HG03460 (cell line): ENCODE results near the gene ZBTB18.

ENCODE experiments used
- ATAC-seq: cut with Tn5 transposase; IDR thresholded peaks from one replicate; pipeline ENCODE4 v1.9.1; 2021; ENCODE audit not compliant: unreplicated experiment

The ZBTB18 gene

DNA sequence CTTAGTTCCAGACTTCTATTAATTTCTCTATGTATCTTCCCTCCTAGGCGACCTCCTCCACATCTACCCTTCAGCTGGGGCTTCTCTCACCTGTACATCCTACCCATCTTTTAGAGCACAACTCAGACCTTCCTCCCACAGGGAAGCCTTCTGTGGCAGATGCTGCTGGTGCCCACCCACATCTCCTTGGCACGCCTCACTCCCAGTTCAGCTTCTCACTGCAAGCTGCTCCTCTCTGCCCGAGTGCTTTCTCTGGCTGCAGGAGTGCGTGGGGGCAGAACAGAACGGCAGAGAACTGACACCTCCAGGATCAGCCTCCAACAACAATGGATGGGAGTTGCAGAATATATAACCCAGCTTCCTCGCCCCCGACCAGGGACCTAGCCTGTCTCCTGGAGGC is 36.5 kb downstream of the ZBTB18 start:
- ATAC-seq = no peak

DNA sequence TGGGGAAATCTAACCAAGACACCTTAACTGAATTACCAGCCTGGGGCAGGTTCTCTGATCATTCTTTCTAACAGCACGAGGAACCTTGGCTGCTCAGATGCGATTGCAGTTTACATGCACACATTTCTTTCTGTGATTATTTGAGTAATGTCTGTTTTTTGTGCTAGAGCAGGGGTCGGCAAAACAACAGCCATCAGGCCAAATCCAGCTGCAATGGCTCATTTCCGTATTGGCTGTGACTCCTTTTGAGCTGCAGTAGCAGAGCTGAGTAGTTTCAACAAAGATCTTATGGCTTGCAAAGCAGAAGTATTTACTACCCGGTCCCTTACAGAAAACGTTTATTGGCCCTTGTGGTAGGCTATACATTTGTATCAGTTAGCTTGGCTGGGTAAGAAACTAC is 37.1 kb downstream of the ZBTB18 start:
- ATAC-seq = no peak

DNA sequence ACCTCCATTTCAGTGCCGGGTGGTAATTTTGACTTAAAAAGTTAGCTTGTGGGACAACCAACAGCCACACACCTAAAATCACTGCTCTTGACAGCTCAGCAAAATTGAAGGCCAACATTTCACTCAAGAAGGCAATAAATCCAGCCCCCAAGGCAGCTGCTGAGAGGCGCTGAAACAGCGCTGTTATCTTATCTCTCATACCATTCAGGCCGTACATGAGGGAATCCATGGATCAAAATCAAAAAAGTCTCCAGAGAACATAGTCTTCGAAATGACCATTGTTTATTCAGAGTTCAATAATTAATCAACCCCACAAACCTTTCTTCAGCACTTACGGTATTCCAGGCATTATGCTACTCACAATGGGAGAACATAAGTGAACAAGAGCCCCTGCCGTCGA is 38.5 kb downstream of the ZBTB18 start:
- no peak for ATAC-seq

DNA sequence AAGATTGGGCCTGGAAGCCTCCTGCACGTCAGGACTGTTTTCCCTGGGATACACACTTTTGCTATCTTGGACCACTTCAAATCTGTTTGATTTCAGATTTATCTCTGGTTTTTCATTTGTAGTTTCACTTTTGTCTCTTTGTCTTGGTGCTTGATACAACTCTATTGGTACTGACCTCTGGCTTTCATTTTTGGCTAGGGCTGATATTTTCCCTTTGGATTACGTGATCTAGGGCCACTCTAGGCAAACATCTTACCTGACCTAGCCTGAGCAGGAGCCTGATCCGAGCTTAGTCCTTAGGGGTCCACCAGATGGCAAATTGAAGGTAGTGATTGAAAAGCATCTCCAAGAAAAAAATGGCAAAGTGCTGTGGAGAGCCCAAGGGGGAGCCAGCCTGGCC is 39.6 kb downstream of the ZBTB18 start:
- no peak for ATAC-seq

DNA sequence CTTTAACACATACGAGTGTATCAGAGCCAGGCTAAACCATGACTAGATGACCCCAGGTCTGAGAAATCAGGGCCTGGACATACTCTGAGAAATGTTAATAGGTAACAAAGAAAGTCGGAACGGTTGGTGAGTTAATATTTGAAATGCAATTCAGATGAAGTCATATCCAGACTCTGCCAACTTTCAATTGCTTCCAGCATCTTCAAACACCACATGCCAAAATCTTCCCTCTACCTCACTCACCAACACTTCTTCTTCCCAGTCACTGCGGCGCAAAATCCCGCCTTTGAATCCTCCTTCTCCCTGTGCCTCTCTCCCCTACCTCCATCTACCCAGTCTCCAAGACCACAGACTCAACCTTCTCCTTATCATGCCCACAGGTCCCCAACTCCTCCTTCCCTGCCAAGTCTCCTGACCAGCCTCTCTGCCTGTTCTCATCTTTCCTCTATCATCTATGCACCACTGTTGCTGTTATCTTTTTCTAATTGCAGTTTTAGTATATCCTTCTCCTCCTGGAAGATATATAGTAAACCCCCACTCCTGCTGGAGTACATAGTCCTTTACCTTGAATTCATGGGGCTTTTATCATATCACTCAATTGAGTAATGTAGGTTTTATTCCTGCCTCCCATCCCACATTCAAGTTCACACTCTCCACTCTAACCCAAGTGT is 41.3 kb downstream of the ZBTB18 start:
- no peak for ATAC-seq

DNA sequence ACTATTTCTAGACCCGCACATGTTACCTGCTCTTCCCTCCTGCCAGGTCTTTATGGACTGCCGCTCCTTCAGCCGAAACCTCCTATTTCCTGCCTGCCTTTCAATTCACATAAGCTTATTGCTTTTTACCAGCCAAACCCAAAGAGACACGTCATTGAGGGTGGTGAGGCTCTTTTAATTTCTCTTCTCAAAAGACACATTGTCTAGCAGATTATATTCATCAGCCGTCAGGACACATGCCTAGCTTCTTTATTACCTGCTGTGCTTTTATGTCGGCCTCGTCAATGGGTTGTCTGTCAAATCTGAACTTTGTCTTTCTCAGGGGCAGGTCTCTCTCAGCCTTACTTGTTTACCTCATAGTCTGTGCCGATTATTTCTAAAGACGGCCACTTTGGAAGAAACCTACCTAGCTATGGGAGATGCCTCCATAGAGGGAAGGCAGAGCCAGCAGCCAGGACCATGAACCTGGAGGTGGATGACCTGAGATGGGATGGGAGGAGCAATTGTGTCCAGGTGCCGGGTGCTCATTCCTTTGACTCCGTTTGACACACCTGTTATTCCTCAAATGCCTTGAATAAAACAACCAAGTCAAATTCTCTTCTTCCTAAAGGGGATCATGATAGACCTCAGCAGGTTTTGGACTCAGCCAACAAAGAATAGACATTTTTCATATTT is 42.0 kb downstream of the ZBTB18 start:
- no peak for ATAC-seq

DNA sequence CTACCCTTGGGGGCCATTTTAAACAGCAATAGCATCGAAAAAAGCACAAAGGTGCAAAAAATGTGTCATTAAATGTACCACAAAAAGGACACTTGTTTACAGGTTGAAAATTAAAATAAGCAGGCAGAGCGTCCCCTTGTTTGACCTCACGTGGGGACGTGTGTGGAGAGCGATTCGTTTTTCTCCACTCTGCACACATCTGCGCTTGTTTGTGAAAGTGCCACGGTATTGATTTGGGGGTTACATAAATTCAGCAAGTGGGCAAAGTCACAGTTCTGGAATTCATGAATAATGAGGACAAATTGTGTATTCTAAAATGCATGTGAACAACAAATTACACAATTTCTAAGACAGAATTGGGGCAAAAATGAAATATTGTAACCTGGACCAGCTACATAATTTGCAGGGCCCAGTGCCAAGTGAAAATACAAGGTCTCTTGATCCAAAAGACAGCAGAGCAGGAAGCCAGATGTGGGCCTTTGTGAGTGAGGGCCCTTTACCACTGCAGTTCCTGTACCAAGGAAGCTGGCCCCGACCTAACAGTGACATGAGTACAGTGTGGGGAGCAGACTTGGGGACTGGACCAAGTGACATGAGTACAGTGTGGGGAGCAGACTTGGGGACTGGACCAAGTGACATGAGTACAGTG is 43.9 kb downstream of the ZBTB18 start:
- ATAC-seq = no peak

DNA sequence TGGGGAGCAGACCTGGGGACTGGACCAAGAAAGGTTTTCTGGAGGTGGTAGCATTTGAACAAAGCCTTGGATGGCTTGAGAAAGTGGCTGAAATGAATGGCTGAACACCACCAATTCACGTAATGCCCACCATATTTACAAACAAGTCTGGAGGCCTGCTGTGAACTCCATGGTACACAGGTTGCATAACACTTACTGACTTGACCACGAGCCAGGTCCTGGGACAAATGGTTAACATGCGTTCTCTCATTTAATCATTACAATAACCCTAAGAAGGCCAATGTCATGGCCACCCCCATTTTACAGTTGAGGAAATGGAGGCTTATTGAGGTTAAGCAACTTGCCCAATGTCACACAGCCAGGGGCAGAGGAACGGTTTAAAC is 44.4 kb downstream of the ZBTB18 start:
- ATAC-seq = no peak

DNA sequence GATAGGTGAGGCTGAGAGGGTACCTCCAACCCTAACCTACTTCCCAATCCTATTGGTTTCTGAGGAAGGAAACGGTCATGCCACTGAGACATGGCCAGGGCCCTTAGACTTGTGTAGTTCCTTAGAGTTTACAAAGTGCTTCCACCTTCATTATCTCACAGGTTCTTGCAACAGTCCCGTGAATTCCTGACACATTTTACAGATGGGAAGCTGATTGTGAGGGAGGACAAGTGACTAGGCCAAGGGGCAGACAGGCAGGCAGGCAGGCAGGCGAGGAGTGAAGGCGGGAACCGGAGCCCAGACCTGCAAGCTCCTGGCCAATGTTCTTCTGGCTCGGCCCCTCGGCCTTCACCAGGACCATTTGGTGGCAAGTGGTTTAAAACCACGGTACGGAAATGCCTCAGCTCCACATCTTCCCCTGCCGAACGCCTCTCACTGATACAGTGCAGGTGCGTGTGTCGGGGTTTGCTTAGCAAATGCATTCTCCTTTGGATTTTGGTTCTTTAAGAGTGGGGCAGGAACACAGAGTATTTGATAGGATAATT is 45.1 kb downstream of the ZBTB18 start:
- no peak for ATAC-seq

DNA sequence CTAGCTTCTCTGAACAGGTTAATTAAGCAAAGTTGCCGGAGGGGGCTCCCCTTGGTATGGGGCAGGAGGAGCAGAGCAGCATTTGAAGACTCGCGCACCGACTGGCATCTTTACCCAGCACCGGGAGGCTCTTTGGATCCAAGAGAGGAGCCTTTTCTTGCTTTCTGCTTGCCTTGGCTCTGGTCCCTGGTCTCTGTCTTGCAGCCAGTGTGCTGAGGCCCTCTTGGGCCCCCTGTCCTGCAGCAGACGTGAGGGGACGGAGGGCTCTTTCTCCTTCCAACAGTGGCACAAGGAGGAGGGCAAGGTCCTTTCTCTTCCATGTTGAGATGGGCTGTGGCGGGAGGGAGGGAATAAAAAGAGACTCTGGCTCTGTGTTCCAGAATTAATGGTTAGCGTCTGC is 45.6 kb downstream of the ZBTB18 start:
- ATAC-seq = no peak

DNA sequence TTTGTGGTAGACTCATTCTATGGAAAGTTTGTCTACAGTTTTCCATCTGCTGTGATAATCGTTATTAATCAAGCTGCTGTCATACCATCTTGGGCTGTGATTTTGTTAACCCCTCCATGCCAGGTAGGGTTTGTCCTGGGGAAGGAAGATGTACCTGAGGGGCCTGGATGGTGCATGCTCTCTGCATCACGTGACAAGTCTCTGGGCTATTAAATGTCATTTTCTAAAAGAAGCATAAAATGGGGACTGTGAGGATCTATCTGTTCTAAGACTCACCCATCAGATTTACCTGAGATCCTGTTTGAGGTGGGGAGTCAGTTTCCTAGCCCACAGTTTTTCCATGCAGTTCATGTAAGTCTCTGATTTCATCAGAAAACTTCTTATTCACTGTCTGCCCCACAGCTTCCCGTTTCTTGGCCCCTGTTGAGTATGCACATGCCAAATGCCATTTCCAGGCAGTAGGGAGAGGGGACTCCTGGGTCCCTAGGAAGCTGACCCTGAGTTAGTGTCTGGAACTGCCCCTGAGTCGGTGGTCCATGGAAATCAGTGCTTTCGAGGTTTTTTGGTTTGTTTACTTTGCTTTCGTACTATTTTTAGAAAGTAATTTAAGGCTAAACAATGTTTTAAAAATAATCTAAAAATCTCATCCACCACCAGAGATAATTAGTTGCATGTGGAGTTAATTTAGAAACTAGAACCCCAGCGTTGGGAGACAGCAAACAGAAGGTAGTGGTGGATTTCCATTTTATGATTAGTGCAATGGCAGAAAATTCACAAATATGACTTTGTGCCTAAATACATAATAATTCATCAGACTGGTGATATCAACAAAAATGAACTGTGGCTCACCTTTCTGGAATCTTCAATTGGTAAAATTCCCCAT is 46.7 kb downstream of the ZBTB18 start:
- ATAC-seq = no peak

DNA sequence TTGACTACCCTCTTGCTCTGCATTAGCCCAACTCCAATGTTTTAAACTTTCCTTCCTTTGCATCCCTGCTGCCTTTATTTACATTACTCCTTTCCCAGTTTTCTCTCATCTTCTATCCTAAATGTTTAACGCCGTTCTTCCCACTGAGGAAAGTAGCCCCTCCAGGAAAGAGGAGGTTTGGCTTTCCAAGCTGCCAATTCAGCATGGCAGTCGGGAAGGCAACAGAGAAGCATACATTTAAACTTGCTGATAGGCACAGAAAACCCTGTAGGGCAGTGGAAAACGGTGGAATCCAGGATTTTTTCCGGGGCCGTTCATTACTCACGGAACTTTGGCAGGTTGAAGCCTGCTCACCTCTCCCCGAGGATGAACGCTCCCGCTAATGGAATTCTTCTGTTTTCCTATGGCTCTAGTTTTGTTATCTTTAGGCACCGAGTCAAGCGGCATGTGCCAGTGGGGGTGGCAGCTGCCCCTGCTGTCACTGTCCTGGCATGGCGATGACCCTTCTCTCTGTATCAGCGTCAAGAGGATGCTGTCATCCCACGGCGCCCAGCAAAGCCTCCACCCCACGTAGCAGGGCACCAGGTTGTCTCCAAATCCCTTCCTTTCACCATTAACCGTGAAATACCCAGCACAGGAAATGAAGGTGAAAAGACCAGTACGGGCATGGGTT is 48.3 kb downstream of the ZBTB18 start:
- no peak for ATAC-seq

DNA sequence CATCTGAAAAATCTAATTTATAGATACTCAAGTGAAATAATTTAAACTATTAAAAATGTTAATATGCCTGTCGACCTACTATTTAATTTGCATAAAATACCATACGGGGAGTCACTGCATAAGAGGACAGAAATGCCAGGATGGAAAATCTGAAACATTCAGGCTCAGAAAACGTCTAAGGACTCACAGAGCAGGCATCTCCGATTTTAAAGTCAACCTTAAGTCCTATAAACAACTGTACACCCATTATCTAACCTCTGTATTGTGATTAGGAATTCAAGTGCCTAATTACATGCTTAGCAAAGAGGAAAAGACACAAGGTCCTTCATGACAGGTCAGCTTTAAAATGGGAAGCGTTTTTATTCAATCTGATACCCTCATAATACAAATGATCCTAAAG is 49.2 kb downstream of the ZBTB18 start:
- ATAC-seq = no peak

DNA sequence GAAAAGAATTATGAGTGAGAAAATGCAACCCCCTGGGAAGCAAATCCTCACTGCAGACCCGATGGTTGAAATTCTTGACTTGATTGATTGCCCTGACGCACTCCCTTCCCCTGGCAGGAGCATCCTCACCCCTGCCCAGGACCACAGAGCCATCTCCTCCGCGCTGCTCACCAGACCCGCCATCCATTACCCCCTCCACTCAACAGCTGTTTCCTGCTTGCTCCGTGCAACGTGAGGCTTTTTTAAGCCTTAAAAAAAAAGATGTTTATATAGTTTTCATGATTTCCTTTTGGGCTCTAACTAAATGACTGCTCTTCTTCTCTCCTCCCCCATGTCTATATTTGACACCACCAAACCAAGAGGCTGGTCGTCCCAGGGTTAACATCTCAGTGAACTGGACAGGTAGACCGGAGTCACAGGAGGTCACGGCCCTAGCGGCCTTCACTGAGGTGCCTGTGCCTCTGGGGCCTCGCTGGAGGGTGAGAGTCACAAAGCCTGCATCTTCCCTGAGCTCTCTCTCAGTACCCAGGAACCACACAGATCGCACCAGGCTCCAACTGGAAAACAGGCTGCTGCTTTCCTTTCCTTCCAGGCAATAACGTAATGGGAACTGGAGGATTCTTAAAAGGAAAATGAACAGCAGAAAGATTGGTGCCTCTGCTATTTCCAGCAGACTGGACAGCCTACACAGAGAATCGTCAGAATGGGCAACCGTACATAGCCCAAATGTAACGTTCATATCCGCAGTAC is 49.8 kb downstream of the ZBTB18 start:
- no peak for ATAC-seq

DNA sequence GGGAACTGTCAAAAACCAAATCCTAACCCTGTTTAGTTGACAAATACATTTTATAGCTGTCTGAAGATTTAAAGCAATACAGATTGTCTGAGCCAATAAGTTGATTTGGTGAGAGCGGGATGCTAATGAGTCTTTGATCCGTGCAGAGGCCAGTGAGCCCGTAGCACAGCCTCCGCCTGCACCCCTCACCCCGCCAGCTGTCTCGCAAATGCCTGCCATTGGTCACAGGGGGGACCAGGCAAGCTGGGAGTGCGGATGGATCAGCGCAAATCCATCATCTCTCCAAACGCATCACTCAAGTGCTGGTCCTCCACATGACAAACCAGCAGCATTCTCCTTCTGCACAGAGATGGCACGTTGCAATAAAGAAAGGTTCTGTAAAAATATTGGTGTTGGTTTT is 51.0 kb downstream of the ZBTB18 start:
- no peak for ATAC-seq

DNA sequence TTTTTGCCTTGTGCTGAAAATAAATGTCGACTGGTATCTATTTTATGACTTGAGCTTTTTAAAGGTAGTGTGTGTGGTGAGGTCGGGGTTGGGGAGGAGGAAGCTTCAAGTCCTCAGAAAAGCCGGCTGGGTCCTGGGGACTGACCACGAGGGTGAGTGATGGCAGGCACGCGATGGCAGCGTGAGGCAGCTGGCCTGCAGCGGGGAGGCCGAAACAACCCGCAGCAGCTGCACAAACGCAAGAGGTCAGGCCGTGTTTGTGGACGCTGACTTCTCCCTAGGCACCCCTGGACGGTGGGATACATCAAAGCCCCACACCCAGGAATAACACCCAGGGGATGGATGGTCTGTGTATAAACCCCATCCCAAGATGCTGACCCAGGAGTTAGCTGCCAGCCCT is 51.4 kb downstream of the ZBTB18 start:
- no peak for ATAC-seq

DNA sequence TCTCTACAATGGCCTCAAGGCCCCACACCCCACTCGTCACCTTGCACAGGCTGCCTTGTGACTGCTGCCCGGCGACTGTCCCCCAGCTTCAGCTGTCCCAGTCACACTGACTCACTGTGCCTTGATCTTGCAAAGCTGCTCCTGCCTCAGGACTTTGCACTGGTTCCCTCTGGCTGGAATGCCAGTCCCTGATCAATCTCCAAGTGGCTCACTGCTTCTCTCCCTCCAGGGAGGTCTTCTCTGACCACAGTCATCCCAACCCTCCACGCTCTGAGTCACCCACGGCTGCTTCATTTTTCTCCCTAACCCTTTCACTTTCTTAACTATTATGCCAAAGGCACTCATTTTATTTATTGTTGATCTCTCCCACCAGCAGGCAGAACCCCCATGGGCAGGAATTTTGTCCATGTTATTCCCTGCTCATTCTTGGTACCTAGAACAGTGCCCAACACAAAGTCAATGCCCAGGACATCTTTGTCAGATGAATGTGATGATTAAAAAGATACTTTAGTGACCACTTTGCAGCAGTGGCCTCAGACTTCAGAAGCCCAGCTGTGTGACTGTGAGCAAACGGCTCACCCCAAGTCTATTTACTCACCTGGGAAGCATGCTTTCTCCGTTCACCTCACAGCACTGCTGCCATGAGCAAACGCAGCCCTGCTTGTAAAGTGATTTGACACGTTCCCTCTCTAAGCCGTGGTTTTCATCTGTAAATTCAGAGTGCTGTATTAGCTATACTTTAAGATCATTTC is 53.4 kb downstream of the ZBTB18 start:
- ATAC-seq = no peak

DNA sequence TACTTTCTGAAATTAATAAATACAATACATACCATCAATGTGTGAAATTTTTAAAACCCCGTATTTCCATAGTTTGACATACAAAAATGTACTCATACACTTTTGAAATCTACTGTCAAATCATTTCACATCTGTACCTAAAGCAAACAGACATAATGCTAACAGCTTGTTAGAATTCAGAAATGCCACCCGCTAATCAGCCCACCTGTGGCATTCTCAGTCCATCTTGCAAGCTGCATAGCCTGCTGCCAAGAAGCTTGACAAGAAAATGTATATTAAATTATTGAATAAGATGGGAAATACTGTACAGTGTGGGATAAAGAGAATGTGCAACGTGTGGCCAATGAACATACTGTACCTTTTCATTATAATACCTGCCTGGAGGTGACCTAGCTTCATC is 55.1 kb downstream of the ZBTB18 start:
- no peak for ATAC-seq
